Tibial artery (tissue), 4 donors: Measurements from ENCODE around the gene LYPD4.

Experiments
- DNase-seq, 2 donors: peaks; one replicate each; pipeline ENCODE4 v3.0.0-alpha.2; 2019
- H3K27ac ChIP-seq, 2 donors: fragments of 200-600 bp; sonication (generic) in 1 of 2; 1 replicate in 1 of 2; 2 replicates in 1 of 2; pipeline ENCODE4 v1.5.1; 2018 to 2019; ENCODE audit warnings: mild to moderate bottlenecking in 1 of 2
- H3K27me3 ChIP-seq, 2 donors: fragments of 200-600 bp; sonication (generic) in 1 of 2; one replicate each; pipeline versions ENCODE4 v1.5.1 to v1.6.0; 2016 to 2019
- H3K36me3 ChIP-seq, 3 donors: fragments of 200-600 bp; sonication (generic) in 2 of 3; one replicate each; pipeline ENCODE4 v1.5.1; 2016 to 2019; ENCODE audit warnings: mild to moderate bottlenecking in 2 of 3
- H3K4me1 ChIP-seq, 4 donors: fragments of 200-600 bp; sonication (generic) in 2 of 4; 1 replicate in 3 of 4; 2 replicates in 1 of 4; pipeline ENCODE4 v1.5.1; 2016 to 2019
- H3K4me3 ChIP-seq, 2 donors: fragments of 200-600 bp; sonication (generic) in 1 of 2; 1 replicate in 1 of 2; 2 replicates in 1 of 2; pipeline ENCODE4 v1.5.1; 2018 to 2019; ENCODE audit warnings: mild to moderate bottlenecking in 2 of 2
- H3K9me3 ChIP-seq, 3 donors: fragments of 200-600 bp; sonication (generic) in 1 of 3; one replicate each; pipeline ENCODE4 v1.5.1; 2016 to 2019
- intact Hi-C: fragments of 100-400 bp; cut with DNase I; formaldehyde crosslinking; loops from one replicate; pipeline ENCODE4 v1.15.0; 2023; ENCODE audit warnings: low total_unique reads
- TF ChIP-seq, protein P1 (sequence below), 2 experiments: fragments of 200-600 bp in 1 of 2; fragments of 450-650 bp in 1 of 2; IDR thresholded peaks; one replicate each; pipeline ENCODE4 v1.5.1; 2017 to 2019; ENCODE audit warnings: antibody characterized with exemption in 2 of 2, mild to moderate bottlenecking in 1 of 2, moderate library complexity in 1 of 2

LYPD4 gene

GRCh38 chr19:41864374-41864773 lies 19.9 kb upstream of the LYPD4 start:
- TF ChIP-seq, protein P1, sequence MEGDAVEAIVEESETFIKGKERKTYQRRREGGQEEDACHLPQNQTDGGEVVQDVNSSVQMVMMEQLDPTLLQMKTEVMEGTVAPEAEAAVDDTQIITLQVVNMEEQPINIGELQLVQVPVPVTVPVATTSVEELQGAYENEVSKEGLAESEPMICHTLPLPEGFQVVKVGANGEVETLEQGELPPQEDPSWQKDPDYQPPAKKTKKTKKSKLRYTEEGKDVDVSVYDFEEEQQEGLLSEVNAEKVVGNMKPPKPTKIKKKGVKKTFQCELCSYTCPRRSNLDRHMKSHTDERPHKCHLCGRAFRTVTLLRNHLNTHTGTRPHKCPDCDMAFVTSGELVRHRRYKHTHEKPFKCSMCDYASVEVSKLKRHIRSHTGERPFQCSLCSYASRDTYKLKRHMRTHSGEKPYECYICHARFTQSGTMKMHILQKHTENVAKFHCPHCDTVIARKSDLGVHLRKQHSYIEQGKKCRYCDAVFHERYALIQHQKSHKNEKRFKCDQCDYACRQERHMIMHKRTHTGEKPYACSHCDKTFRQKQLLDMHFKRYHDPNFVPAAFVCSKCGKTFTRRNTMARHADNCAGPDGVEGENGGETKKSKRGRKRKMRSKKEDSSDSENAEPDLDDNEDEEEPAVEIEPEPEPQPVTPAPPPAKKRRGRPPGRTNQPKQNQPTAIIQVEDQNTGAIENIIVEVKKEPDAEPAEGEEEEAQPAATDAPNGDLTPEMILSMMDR (IDR thresholded peaks at IDR 0.05): no peak
- Histone ChIP-seq H3K4me3 (no peak overlapping the region), H3K9me3 (no peaks in the 10 kb centered on the region), H3K36me3 (peaks cover 53 to 83% (median 73%) of the 10 kb centered on the region in 3 donors), H3K4me1 (peaks cover 0 to 43% (median 29%) of the 10 kb centered on the region in 4 donors), H3K27ac (no peak overlapping the region), H3K27me3 (no peaks in the 10 kb centered on the region)
- intact Hi-C loops: no loop called here
- DNase-seq: no peak

DNA sequence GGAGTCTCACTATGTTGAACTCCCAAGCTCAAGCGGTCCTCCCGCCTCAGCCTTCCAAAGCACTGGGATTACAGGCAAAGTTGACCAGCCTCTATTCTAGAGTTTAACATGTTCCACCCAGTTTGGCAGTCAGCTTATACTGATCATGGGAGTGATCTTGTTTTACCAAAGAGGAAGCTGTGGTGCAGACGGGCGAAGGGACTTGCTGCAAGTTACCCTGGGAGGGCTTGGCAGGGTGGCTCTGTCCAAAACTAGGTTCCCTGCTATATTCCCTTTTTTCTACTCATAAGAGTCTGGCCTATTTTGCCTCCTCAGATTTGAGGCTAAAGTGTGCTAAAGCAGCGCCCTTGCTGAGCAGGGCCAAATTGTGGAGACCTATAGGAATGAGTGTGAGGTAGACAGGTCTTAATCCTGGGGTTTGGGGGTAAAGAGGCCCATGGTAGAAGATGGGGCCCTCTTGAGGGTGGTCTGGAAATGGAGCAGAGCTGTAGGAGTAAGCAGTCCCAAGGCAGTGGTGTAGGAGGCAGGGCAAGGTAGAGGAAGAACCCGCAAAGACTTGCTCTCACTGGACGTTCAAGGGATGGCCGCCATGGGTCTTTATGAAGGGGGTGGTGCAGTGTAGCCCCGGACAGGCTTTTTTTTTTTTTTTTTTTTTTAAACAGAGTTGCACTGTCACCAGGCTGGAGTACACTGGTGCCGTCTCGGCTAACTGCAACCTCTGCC lies 18.9 kb upstream of the LYPD4 start:
- no peak for DNase-seq
- intact Hi-C loops: no loop called here
- no peaks in the 10 kb centered on the region for H3K27me3 ChIP-seq
- H3K4me3 ChIP-seq: no peak overlapping the region
- TF ChIP-seq, protein P1 (IDR thresholded peaks at IDR 0.05): no peak
- no peak overlapping the region for H3K27ac ChIP-seq
- H3K36me3 ChIP-seq: peaks cover 45 to 73% (median 63%) of the 10 kb centered on the region in 3 donors
- peaks cover 0 to 43% (median 29%) of the 10 kb centered on the region in 4 donors for H3K4me1 ChIP-seq
- no peaks in the 10 kb centered on the region for H3K9me3 ChIP-seq

- H3K4me3 ChIP-seq: no peak overlapping the region
- H3K9me3 ChIP-seq: no peaks in the 10 kb centered on the region
- H3K4me1 ChIP-seq: peaks cover 0 to 43% (median 29%) of the 10 kb centered on the region in 4 donors
- intact Hi-C loops: no loop called here
- TF ChIP-seq, protein P1 (IDR thresholded peaks at IDR 0.05): no peak
- H3K36me3 ChIP-seq: peaks cover 45 to 65% (median 54%) of the 10 kb centered on the region in 3 donors
- no peaks in the 10 kb centered on the region for H3K27me3 ChIP-seq
- DNase-seq: no peak
- no peak overlapping the region for H3K27ac ChIP-seq
Measured at GRCh38 chr19:41862445-41862986, 18.0 kb upstream of the LYPD4 start.

- Histone ChIP-seq H3K27ac (no peak overlapping the region), H3K36me3 (peaks cover 42 to 58% (median 52%) of the 10 kb centered on the region in 3 donors), H3K4me1 (peaks cover 0 to 43% (median 29%) of the 10 kb centered on the region in 4 donors), H3K27me3 (no peaks in the 10 kb centered on the region), H3K9me3 (no peaks in the 10 kb centered on the region), H3K4me3 (no peak overlapping the region)
- intact Hi-C loops: loop anchor here (2.0 kb wide), 1 partner anchor 23 kb away; no protein-coding TSS in a partner anchor
- TF ChIP-seq, protein P1 (IDR thresholded peaks at IDR 0.05): no peak
- no peak for DNase-seq
Measured at GRCh38 chr19:41861846-41862245, 17.4 kb upstream of the LYPD4 start.

DNA sequence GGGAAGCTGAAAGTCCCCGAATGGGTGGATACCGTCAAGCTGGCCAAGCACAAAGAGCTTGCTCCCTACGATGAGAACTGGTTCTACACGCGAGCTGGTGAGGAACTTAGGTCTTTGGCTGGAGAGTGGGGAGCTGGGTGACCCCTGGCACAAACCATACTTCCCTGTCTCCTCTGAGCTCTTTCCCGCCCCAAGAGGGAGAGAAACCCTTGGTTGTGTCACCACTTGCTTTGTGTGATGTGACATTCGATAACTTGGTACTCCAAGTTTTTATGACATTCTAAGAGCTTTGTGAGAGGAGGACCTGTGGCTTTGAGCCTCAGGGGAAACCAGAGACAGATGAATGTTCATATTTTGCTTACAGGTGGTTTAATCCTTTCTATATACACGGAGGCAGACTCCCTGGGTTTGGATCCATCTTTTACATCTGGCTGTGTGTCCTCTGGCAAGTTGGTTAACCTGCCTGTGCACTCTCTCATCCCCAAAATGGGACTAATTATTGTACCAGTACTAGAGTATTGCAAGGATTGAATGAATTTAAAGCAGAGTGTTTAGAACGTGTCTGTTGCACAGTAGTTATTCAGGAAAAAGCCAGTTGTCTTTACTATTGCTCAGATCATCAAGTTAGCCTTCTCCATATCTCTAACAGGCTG lies 16.8 kb upstream of the LYPD4 start:
- peaks cover 39 to 52% (median 49%) of the 10 kb centered on the region in 3 donors for H3K36me3 ChIP-seq
- H3K27ac ChIP-seq: peak overlapping the region; percentile 89 to 92
- H3K4me1 ChIP-seq: peaks cover 0 to 39% (median 29%) of the 10 kb centered on the region in 4 donors
- no peaks in the 10 kb centered on the region for H3K27me3 ChIP-seq
- H3K4me3 ChIP-seq: peak overlapping the region; percentile 73 to 88
- no peaks in the 10 kb centered on the region for H3K9me3 ChIP-seq
- DNase-seq: no peak
- TF ChIP-seq, protein P1 (IDR thresholded peaks at IDR 0.05): no peak
- intact Hi-C loops: loop anchor here (2.0 kb wide), 1 partner anchor 24 kb away; no protein-coding TSS in a partner anchor
